DMS79 treated with DMSO at 0.1 percent for 48 hours (cell line): ENCODE measurements around the gene CACNA1I.
A peak's percentile ranks its signal among the peaks of the same experiment; 100 is the strongest.

Experiments
- DNase-seq: peaks from one replicate; lab custom pipeline; 2025; lab: John Stamatoyannopoulos, UW

Gene CACNA1I

DNA sequence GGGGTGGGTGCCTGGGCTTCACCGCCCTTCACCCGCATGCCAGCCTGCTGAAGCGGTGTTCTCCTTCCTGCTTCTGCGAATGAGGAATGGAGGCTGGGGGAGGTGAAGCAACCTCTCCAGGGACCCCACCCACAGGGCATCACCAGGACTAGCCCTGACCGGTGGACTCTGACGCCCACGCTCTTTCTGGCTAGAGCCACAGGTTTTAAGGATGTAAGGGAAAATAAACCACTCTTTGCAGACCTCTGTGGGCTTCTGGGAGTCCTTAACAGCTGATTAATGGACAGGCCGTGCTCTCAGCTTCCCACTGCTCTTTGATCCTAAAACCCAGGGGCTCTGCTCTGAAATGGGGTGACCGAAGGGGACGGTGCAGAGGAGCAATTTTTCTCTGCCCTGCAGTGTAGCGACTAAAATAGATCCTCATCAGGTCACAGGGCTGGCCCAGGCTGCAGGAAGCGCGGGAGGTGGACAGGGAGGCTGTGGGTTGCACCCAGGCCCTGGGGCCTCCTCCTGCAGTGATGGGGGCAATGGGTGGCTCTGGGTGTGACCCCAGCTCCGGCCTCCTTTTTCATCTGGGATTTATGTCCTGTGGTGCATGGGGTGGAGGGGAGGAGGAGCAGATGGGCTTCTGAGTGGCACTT, 127.4 kb downstream of the CACNA1I start:
- DNase-seq = no peak

DNA sequence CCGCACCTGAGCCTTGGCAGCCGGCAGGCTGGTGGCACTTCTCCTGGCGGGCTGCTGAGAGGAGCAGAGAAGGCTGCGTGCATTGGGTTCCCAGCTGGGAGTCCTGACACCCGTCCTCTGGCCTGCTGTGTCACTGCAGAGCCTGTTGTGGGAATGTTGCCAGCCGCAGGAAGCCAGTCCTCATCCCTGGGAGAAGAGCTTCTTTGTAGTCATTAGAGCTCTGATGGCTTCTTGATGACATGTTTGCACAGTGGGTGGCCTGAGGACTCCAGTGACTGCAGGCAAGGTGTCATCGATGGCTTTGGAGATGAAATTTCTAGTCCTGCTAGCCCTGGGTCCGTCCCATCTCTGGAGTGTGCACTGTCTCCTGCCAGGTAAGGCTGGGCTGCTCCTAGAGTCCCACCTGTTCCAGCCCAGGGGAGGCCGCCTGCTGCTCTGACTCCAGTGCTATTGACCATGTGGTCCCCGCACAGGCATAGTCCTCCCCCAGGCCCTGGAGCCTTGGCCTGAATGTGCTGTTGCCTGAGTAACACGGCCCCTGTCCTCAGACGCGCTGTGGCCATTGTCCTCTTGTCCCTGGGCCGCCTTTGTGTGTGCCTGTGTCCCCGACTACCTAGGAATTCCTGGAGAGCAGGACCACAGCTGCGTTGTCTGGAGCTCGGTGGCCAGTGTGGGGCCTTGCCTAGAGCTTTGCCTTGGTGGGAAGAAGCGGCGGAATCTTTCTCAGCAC, 129.2 kb downstream of the CACNA1I start:
- DNase-seq = peak; percentile 61

DNA sequence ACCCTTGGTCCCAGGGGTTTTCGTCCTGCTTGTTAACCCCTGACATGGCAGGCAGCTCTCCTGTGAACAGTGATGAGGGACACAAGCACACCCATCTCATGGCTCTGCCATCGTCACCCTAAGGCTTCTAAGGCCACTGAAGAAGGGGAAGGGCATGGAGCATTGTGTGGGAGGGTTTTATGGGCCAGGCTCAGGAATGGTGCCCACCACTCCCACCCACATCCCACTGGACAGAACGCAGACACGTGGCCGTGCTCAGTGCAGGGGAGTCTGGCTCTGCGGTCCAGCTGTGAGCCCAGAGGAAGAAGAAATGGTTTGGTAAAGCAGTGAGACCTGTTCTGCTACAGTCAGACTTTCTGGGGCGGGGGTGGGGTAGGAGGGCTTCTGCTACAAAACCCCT, 130.0 kb downstream of the CACNA1I start:
- no peak for DNase-seq

DNA sequence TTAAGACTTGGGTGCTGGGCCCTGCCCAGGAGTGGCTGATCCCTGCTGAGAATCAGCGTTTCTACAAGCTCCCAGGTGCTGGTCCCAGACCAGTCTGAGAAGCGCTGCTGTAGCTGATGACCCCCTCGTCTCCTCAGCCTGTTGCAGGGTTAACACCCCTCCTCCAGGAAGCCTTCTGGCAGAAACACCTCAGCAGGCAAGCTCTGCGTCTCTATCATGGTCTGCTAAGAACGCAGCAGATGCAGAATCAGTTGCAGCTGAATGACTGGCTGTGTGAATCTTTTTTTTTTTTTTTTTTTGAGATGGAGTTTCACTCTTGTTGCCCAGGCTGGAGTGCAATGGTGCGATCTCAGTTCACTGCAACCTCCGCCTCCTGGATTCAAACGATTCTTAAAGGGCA, 132.5 kb downstream of the CACNA1I start:
- DNase-seq = peak; percentile 39

DNA sequence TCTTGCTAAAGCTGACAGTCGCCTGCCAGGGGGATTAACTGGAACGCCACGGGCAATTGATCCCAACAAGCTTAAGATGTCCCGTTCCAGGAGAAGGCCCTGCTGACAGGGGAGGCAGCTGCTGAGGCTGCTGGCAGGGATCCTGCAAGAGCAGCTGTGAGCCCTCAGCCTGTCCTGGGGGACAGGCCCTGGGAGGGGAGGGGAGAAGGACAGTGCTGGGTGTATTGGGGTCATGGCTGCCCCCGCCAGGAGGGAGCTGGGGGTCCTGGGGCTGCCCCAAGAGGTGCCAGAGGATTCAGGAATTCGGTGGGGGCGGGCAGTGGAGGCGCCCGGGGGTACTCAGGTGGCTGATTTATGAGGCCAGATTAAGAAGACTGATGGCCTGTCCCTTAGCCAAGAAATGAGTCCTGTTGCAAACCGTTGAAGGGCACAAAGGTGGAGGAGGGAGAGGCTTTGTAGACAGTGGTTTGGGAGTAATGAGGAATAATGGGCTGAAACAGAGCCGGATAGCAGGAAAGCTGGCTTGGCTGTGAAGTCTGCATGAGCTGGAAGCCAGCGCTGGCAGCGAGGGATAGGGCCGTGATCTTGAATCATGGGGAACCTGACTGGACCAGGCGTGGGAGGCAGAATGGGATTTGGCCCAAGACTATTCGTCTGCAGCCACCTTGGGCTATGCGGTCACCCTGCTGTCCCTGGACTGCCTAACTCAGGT, 133.5 kb downstream of the CACNA1I start:
- DNase-seq = peak; percentile 80

DNA sequence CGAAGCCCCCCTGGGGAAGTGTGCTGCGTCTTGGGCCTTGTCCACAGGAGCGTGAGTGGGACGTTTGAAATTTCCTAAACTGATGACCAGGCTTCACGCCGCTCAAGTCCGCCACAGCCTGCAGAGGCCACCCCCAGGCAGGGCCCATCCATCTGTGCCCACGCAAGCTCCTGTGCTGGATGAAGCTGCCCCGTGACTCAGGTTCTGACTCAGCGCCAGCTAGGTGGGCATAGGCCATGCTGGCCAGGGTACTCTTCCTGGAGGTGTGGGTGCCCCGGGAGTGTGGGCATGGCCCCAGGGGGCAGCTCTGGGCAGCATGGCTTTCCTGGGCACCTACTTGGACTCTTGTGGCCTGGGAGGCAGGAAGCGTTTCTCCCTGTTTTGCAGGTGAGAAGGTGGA, 134.8 kb downstream of the CACNA1I start:
- DNase-seq = no peak

DNA sequence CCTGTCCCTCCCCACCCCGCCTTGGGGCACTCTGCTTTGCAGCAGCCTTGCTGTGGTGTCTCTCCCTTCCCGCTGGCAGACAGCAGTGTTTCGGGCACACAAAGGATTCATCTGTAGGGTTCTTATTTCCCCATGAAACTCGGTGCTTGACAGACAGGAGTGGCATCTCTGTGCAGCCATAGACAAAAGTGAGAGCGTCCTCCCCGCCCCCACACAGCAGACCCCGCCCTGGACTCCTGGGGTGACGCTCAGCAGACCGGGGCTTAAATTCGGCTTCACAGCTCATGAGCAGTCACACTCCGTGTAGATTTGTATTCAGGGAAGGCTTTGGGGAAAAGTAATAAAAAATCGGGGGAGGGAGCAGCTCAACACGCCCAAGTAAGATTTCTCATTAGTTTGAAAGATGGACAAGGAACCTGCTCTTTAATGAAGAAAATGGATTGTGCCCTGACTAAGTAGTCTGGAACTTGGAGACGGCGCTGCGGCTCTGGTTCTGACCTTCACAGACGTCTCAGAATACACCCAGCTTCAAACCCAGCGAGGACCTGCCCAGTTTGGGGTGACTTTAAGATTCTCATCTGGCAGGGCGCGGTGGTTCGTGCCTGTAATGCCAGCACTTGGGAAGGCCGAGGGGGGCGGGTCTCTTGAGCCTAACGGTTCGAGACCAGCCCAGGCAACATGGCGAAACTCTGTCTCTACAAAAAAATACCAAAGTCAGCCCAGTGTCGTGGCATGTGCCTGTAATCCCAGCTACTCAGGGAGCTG, 136.0 kb downstream of the CACNA1I start:
- peak; percentile 27 for DNase-seq

DNA sequence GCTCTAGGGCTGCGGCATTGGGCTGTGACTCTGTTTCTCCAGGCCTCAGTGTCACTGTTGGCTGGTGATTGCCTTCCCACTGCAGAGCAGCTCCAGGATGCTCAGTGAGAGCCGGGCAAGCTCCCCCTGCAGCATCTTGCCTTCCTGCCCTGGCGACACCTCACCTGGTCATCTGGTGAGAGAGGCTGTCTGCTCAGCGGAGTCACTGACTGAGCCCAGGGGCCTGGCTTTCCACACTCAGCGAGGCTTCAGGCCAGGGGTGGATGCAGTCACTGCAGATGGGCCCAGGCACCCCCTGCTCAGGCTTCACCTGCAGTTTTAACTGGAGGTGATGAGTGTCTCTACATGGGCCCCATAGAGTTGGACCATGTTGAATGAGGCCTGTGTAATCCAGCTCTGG, 136.8 kb downstream of the CACNA1I start:
- DNase-seq = no peak

DNA sequence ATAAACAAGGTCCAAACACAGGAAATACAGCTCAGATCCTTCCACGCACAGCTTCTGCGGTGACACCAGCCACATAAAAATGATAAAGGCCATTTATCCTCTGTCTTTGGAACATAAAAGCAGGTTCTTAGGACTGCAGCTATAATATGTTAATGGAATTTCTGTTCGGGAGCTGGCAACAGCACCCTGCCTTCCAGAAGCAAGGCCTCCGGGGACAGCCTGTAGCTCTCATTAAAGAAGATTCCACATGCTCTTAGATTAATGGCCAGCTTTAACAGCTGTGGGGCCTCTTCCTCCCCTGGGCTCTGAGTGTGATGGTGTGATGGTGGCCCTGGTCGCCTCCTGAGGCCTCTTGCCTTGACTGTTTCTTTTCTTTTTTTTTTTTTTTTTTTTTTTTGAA, 137.3 kb downstream of the CACNA1I start:
- DNase-seq = no peak

DNA sequence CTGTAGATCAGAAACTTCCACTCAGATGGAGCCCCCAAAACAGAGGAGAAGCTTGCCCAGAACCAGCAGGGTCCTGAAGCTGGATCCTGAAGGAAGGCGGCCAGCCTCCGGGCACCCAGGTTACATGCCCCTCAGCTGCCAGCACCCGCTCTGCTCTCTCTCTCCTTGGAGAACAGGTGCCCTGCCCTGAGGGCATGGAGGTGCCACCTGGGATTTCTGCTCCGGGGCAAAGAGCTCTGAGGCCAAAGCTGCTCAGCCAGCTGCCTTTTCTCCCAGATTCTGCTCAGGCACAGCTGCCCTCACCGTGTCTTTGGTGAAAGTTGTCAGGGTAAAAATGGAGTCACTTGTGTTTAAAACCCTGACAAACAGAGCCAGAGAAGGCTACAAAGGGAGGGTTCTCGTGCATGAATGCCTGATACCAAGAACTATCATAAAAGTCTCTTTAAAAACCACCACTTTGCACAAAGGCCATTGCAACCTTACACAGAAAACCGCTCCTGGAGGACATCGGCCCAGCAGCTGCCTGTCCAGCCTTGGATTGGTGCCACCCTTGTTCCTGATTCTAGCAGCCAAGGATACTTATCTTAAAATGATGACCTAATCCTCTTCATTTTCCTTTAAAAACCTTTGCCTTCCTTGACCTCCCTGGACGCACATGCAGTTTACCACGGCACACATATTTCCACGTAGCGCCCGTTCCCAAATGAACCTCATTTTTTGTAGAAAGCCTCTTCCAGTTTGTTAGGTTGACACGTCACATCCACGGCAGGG, 140.0 kb downstream of the CACNA1I start:
- DNase-seq = peak; percentile 33

DNA sequence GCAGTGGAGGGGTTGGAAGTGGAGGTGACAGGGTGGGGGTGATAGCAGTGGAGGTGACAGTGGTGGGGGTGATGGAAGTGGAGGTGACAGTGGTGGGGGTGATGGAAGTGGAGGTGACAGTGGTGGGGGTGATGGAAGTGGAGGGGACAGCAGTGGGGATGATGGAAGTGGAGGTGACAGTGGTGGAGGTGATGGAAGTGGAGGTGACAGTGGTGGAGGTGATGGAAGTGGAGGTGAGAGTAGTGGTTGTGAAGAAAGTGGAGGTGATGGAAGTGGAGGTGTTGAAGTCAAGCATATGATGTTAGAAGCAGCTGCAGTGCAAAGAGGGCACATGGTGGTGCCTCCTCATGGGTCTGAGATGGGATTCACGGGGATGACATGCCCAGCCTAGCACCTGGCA, 141.5 kb downstream of the CACNA1I start:
- no peak for DNase-seq

DNA sequence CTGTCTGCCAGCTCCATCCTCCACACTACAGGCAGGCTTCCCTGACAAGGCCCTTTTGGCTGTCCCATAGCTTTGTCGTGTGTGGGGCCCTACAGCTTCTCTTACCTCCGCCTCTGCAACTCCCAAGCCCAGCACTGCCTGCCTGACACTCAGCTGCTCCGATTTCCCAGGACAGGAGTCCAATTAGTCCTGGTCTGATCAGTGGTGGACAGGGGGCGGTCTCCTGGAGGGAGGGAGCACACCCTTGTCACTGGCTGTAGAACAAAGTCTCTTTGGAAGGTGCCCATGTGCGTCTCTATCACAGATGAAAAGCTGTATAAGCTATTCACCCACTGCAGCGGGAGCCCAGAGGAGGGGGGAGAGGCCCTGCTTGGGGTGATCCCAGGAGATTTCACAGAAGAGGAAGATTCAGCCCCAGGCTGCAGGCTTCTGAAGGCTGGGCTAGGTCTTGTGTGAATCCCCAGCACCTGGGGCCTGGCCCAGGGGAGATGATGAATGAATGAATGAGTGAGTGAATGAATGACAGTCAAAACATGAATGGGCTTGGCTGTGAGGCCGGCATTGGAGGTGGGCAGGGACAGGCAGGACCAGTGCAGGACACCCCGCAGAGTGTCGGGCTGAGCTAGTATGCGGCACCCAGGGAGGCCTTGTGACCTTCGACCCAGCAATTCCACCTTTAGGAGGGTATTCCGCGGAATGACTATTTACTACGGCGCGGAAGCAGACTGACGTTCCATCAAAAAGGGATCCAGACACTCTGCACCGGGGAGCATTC, 142.4 kb downstream of the CACNA1I start:
- no peak for DNase-seq

DNA sequence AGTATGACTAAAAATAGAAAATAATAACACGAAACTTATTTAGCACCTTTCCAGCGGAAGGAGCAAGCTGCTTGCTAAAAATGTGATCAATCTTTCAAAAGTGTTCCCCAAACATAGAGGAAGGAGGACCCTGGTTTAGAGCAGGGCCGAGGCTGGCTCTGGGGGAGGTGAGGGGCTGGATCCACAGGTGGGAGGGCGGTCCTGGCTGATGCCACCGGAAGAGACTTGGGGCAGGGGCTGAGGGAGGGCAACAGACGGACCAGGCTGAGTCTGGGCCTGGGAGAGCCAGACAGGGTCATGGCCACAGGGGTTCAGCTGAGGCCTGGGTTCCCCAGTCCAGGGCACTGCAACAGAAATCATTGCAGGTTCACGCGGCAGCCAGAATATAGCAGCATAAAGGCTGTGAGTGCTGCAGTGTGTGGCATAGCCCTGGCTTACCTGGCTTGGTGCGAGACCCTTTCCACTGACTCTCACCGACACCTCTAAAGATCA, 143.3 kb downstream of the CACNA1I start:
- no peak for DNase-seq

DNA sequence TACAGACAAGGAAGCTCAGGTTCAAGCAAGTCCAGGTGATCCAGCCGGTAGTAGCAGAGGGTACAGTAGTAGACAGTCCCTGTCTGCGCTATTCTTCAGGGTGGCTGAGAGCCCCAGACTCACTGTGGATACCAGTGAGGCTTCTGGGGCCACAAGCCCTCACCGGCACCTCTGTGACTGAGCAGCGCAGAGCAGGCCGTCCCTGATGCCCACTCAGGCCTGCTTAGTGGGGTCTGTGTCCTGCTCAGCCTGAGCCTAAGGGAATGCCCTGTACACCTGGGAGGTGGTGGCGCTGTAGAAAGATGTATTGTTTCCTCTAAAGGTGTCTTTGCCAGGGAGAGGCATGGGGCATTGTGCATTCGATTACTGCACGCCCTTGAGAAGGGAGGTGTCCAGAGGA, 143.8 kb downstream of the CACNA1I start:
- DNase-seq = no peak

DNA sequence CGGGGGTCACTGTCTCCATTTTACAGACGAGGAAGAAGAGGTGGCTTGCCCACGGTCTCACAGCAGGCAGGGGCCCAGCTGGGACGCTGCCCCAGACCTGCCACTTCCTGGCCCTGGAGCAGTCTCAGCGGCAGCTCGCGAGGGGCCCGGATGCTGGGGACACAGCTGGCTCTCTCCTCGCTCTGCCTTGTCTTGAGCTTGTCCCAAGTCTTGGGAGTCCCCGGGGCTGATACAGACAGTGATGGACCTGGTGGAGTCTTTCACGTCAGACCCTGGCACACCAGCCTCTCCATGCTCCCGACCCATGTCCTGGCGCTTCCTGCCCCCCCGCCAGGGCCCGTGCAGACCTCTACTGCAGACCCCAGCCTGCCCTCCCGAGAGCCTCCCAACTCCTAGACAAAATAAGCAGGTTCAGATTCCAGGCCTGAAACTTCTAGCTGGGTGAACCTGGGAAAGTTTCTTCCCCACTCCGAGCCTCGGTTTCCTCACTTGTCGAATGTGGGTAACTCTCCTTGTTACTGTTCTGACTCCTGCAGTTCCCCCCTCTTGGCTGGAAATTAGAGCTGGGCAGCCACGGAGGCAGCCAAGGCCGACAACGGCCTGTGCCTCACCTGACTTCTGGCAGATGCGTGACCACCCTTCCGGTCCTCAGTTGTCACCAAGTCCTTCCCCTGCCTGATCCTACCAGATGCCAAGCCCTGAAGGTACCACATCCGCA, 145.4 kb downstream of the CACNA1I start:
- DNase-seq = no peak

DNA sequence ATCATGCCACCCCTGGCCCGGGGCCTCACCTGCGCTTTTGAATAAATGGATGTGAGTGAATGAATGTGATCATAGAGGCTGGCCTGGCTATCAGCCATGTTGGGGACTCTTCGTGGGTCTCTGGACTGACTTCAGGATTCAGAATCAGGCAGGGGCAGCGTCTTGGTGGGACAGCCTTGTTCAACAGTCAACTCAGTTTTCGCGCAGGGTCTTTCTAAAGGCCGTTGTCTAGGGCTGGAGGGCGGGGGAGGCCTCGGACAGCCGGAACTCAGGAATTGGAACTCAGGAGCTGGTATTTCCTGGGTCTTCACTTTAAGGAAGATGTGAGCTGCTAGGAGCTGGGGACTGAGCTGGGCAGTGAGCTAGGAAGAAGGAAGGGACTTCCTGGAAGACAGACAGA, 146.0 kb downstream of the CACNA1I start:
- DNase-seq = no peak

DNA sequence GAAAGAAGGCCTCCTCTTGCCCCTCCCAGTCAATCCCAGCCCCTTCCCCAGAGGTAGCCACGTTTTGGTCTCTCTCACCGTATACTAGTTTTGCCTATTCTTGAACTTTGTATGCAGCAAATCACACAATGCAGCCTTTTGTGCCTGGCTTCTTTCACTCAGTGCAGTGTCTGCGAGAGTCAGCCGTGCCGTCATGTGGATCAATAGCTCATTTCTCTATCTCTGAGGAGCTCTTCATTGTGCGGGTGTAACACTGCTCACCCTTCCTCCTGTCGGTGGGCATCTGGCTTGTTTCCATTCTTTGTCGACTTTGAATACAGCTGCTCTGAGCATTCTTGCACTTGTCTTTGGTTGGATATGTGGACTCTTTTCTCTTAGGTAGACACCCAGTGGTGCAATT, 146.5 kb downstream of the CACNA1I start:
- DNase-seq = no peak

DNA sequence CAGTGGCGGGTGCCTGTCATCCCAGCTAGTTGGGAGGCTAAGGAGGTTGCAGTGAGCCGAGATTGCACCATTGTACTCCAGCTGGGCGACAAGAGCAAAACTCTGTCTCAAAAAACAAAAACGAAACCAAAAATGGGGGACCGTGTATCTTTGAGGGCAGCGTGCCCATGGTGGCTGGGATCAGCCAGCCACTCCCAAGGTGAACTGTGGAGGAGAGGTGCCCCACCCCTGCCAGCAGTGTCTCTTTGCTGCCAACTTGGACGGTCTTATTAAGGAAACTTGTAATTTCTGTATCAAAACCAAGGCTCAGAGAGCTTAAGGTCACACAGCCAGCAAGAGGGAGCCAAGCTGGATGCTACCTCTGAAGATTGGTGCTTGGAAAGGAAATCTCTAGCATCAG, 147.7 kb downstream of the CACNA1I start:
- DNase-seq = no peak

DNA sequence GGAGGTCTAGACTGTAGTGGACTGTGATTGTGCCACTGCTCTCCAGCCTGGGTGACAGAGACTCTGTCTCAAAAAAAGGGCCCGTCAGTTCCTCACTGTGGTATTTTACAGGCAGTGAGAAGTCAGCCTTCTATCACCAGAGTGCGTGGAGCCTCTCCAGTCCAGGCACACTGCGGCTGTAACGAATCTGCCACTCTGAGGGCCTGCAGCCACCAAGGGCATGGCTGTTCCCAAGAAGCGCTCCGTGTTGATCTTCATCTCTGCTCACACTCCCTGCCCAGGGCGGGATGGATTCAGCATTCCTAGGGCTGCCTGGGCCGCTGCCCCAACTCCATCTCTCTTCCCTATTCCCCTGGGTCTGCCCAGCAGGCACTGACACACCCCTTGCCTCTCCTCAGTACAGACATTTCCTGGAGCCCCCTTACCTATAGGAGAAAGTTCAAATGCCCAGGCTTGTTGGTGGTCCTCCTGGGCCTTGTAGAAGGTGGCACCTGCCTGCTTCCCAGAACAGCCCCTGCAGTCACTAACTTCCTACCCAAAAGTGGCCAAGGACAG, 148.4 kb downstream of the CACNA1I start:
- DNase-seq = no peak
